ENCODE data around the gene CCND1. TPM values are rescaled to one million over a fixed set of nuclear protein-coding genes. Genes with fewer than 3 reads are reported as not detected.

CCND1 gene
- total and polyA plus RNA-seq, 9 of the 15 experiments (the other 6 are each of a cell fraction or from before 2014, with no cell fraction given), result 0.04 to 23.3 (median 3.8) TPM

GRCh38 chr11:69639831-69640230 lies 1.1 kb upstream of the CCND1 start:
- BruUV-seq (replicated peaks), result no TSS peak
- no peak for DNase-seq (ENCODE audit: extremely low read depth in 1 of 4, low spot score in 3 of 4)
- Histone ChIP-seq H3K36me3 (ENCODE audit: control insufficient read depth, insufficient read depth, low read length) (no peaks in the 10 kb centered on the region), H3K4me1 (replicated peaks in 1 of 2; ENCODE audit: control insufficient read depth in 2 of 2, insufficient read depth in 2 of 2, low read length in 2 of 2) (peaks cover 8 to 65% of the 10 kb centered on the region in 2 experiments; a peak in 4 of 5 replicates), H3K27ac (ENCODE audit: extremely low read depth, low read depth, low read length) (no peak overlapping the region), H2AFZ (ENCODE audit: low read depth, low read length) (no peak overlapping the region), H4K20me1 (replicated peaks; ENCODE audit: control insufficient read depth, insufficient read depth, low read length) (no peaks in the 10 kb centered on the region; the same call in 1 of the 2 replicates), H3K27me3 (ENCODE audit: control insufficient read depth in 2 of 2, insufficient read depth in 2 of 2, low read length in 2 of 2) (peaks cover 11 to 20% of the 10 kb centered on the region in 2 experiments), H3K79me2 (ENCODE audit: control insufficient read depth, insufficient read depth, low read length) (peaks cover 4% of the 10 kb centered on the region; the same call in 1 of the 3 replicates), H3K9ac (ENCODE audit: insufficient read depth in 1 of 2, low read depth in 2 of 2, low read length in 2 of 2) (no peak overlapping the region), H3K9me1 (ENCODE audit: control insufficient read depth, insufficient read depth, low read length) (peaks cover 3% of the 10 kb centered on the region), H3K4me2 (ENCODE audit: insufficient read depth, low read length) (no peak overlapping the region), H3K4me3 (no peak overlapping the region), H3K9me3 (replicated peaks; ENCODE audit: control insufficient read depth, insufficient read depth, low read depth, low read length) (no peaks in the 10 kb centered on the region)
- ChIA-PET CTCF (ENCODE audit: low intra/inter-chr PET ratio) (no interaction called here), POLR2A (interaction anchor here (0.6 kb wide), 1 partner anchor 544 kb away, joined by 4 read pairs; no protein-coding TSS in a partner anchor)
- WGBS (ENCODE audit: insufficient coverage, low coverage, missing lambda C conversion rate), result 6% methylated on average over 9 of the region's 9 CpGs
- in situ Hi-C loops (cut with MboI) (loop anchor here (5.0 kb wide), 3 partner anchors 193 to 533 kb away; partner anchors contain the start of gene MYEOV), intact Hi-C loops (cut with micrococcal nuclease) (loop anchor here (5.0 to 10.0 kb wide), 4 partner anchors 198 to 1005 kb away; no protein-coding TSS in a partner anchor)
- TF ChIP-seq E2F8 (IDR thresholded peaks at IDR 0.05; ENCODE audit: low read depth, partially characterized antibody), result no peak
- peak; percentile 95 for TF ChIP-seq CBX8 (IDR thresholded peaks at IDR 0.05; ENCODE audit: borderline replicate concordance, extremely low read depth, low read depth, low read length, poor library complexity, severe bottlenecking)
- no peak for ATAC-seq
- FAIRE-seq, result no peak
